Fibroblast of the aortic adventitia (primary cell): Measurements from ENCODE around the gene PROM1. TPM values are rescaled to one million over a fixed set of nuclear protein-coding genes. Genes with fewer than 3 reads are reported as not detected.

ENCODE experiments used
- DNase-seq: peaks from one replicate; pipeline ENCODE4 v3.0.0-alpha.2; 2010; ENCODE audit warnings: low read depth
- H3K4me3 ChIP-seq: 2 replicates; pipeline ENCODE4 v1.5.1; 2011; ENCODE audit warnings: low read depth, mild to moderate bottlenecking, control low read depth, low read length, moderate library complexity
- total RNA-seq: library from RNA; depleted of rRNA; stranded (reverse); fragments of >200 nt; gene quantifications from 2 replicates; pipeline ENCODE4 v1.2.3, GENCODE V29; 2012; ENCODE audit warnings: low replicate concordance
- TF ChIP-seq, protein P1 (sequence below): IDR thresholded peaks from 2 replicates; pipeline ENCODE4 v1.5.1; 2011; ENCODE audit warnings: mild to moderate bottlenecking, low read length, control low read depth, inconsistent platforms; ENCODE audit not compliant: insufficient read depth

Gene PROM1
- total RNA-seq, 1 donor, result under 0.01 TPM

GRCh38 chr4:15968551-15969300, 115.1 kb downstream of the PROM1 start:
- no peak for DNase-seq
- TF ChIP-seq, protein P1, sequence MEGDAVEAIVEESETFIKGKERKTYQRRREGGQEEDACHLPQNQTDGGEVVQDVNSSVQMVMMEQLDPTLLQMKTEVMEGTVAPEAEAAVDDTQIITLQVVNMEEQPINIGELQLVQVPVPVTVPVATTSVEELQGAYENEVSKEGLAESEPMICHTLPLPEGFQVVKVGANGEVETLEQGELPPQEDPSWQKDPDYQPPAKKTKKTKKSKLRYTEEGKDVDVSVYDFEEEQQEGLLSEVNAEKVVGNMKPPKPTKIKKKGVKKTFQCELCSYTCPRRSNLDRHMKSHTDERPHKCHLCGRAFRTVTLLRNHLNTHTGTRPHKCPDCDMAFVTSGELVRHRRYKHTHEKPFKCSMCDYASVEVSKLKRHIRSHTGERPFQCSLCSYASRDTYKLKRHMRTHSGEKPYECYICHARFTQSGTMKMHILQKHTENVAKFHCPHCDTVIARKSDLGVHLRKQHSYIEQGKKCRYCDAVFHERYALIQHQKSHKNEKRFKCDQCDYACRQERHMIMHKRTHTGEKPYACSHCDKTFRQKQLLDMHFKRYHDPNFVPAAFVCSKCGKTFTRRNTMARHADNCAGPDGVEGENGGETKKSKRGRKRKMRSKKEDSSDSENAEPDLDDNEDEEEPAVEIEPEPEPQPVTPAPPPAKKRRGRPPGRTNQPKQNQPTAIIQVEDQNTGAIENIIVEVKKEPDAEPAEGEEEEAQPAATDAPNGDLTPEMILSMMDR, result no peak
- H3K4me3 ChIP-seq, result no peak overlapping the region

- TF ChIP-seq, protein P1, result no peak
- H3K4me3 ChIP-seq, result no peak overlapping the region
- DNase-seq, result no peak
These were observed 118.5 kb downstream of the PROM1 start for GRCh38 chr4:15965325-15965724.

DNA sequence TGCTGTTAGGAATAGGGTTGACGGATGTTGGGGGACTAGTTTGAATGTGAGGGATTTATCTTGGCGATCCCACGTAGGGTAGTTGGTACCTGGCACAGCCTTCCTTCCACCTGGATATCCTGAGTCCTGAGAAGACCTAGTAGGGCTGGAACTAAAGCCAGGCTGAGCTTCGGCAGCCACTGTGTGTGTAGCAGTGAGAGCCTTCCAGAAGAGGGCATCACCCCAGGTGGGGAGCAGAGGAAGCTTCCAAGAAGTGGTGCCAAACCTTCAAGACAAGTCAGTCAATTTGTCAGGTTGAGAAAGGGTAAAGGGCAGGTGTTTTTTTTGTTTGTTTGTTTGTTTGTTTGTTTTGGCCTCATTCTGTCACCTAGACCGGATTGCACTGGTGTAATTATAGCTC, 119.7 kb downstream of the PROM1 start:
- TF ChIP-seq, protein P1, result no peak
- no peak for DNase-seq
- no peak overlapping the region for H3K4me3 ChIP-seq

- TF ChIP-seq, protein P1, result no peak
- H3K4me3 ChIP-seq, result no peak overlapping the region
- no peak for DNase-seq
These were observed 120.2 kb downstream of the PROM1 start for GRCh38 chr4:15963576-15963975.

DNA sequence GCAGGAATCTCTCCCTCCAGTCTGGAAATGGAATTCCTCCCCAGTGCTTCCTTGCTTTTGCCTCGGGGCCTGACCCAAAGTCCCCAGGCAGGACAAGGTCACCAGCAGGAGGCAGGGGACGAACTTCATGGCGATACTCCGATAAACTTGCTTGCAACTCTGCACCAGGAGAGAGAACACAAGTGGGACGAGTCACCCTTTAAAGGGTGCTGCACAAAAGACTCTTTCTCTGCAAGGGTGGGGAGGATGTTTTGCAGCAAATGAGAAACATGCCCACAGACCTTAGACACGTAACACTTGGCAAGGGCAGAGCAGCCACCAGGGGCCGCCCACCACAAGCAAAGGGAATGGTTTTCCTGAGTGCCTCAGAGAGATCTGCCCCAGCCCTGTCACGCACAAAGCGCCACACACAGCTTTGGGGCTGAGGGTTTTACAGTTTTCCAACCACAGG, 120.8 kb downstream of the PROM1 start, which contains the start of gene FGFBP2:
Gene FGFBP2 (minus strand): TSS at position 175 of the 451 bp plus-strand sequence. CDS start 46 bp downstream, at position 129.
- DNase-seq, result peak; percentile 36
- H3K4me3 ChIP-seq, result no peak within 1 kb of the TSS
- TF ChIP-seq, protein P1, result peak; percentile 35

- DNase-seq, result no peak
- H3K4me3 ChIP-seq, result no peak overlapping the region
- TF ChIP-seq, protein P1, result no peak
These were observed 121.9 kb downstream of the PROM1 start for GRCh38 chr4:15961781-15962510.
